ENCODE results near the gene SEMA4C. TPM values are rescaled to one million over a fixed set of nuclear protein-coding genes. Genes with fewer than 3 reads are reported as not detected.
A peak's percentile ranks its signal among the peaks of the same experiment; 100 is the strongest.

SEMA4C gene
- total and polyA plus RNA-seq, 9 of the 15 experiments (the other 6 are each of a cell fraction or from before 2014, with no cell fraction given), result 0.32 to 59.7 (median 23.9) TPM

GRCh38 chr2:96891591-96892333 lies 21.9 kb upstream of the SEMA4C start (continued):
- TF ChIP-seq, protein P1, sequence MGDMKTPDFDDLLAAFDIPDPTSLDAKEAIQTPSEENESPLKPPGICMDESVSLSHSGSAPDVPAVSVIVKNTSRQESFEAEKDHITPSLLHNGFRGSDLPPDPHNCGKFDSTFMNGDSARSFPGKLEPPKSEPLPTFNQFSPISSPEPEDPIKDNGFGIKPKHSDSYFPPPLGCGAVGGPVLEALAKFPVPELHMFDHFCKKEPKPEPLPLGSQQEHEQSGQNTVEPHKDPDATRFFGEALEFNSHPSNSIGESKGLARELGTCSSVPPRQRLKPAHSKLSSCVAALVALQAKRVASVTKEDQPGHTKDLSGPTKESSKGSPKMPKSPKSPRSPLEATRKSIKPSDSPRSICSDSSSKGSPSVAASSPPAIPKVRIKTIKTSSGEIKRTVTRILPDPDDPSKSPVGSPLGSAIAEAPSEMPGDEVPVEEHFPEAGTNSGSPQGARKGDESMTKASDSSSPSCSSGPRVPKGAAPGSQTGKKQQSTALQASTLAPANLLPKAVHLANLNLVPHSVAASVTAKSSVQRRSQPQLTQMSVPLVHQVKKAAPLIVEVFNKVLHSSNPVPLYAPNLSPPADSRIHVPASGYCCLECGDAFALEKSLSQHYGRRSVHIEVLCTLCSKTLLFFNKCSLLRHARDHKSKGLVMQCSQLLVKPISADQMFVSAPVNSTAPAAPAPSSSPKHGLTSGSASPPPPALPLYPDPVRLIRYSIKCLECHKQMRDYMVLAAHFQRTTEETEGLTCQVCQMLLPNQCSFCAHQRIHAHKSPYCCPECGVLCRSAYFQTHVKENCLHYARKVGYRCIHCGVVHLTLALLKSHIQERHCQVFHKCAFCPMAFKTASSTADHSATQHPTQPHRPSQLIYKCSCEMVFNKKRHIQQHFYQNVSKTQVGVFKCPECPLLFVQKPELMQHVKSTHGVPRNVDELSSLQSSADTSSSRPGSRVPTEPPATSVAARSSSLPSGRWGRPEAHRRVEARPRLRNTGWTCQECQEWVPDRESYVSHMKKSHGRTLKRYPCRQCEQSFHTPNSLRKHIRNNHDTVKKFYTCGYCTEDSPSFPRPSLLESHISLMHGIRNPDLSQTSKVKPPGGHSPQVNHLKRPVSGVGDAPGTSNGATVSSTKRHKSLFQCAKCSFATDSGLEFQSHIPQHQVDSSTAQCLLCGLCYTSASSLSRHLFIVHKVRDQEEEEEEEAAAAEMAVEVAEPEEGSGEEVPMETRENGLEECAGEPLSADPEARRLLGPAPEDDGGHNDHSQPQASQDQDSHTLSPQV (IDR thresholded peaks at IDR 0.05), result peak; percentile 73
- no peak for TF ChIP-seq NEUROD1 (IDR thresholded peaks at IDR 0.05; ENCODE audit: borderline replicate concordance, low read depth, low read length, partially characterized antibody)
- no peak for TF ChIP-seq ELF1 (tag; IDR thresholded peaks at IDR 0.05)
- TF ChIP-seq TBL1XR1 (IDR thresholded peaks at IDR 0.05; ENCODE audit: low read length in 2 of 2), result 0 out of 4 replicates have a peak, but pooled peaks of 1 of the 2 experiments have one; percentile 15
- TF ChIP-seq CLOCK (CRISPR knock-in tag; IDR thresholded peaks at IDR 0.05; ENCODE audit: borderline replicate concordance), result 0 out of 2 replicates have a peak, but pooled peaks have one; percentile 29
- TF ChIP-seq, protein P2, sequence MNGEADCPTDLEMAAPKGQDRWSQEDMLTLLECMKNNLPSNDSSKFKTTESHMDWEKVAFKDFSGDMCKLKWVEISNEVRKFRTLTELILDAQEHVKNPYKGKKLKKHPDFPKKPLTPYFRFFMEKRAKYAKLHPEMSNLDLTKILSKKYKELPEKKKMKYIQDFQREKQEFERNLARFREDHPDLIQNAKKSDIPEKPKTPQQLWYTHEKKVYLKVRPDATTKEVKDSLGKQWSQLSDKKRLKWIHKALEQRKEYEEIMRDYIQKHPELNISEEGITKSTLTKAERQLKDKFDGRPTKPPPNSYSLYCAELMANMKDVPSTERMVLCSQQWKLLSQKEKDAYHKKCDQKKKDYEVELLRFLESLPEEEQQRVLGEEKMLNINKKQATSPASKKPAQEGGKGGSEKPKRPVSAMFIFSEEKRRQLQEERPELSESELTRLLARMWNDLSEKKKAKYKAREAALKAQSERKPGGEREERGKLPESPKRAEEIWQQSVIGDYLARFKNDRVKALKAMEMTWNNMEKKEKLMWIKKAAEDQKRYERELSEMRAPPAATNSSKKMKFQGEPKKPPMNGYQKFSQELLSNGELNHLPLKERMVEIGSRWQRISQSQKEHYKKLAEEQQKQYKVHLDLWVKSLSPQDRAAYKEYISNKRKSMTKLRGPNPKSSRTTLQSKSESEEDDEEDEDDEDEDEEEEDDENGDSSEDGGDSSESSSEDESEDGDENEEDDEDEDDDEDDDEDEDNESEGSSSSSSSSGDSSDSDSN (IDR thresholded peaks at IDR 0.05; ENCODE audit: borderline replicate concordance in 1 of 2, low read depth in 2 of 2, low read length in 2 of 2), result 0 out of 4 replicates have a peak, but pooled peaks of 1 of the 2 experiments have one; percentile 71
- TF ChIP-seq TCFL5 (CRISPR knock-in tag; conservative IDR thresholded peaks at IDR 0.05), result no peak
